ENCODE data around the gene N4BP2L2.

The N4BP2L2 gene

DNA sequence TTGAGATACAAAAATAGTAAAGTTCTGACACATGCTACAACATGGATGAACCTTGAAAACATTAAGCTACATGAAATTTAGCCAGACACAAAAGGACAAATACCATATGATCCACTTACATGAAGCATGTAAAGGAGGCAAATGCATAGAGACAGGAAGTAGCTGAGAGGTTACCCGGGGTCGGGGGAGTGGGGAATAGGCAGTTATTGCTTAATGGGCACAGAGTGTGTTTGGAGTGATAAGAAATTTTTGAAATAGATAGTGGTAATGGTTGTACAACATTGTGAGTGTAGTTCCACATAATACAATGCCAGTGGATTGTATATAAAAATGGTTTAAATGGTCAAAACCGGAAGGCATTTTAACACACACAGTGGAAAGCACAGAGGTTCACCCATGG is 115.0 kb downstream of the N4BP2L2 start:
- DNase-seq = no peak

DNA sequence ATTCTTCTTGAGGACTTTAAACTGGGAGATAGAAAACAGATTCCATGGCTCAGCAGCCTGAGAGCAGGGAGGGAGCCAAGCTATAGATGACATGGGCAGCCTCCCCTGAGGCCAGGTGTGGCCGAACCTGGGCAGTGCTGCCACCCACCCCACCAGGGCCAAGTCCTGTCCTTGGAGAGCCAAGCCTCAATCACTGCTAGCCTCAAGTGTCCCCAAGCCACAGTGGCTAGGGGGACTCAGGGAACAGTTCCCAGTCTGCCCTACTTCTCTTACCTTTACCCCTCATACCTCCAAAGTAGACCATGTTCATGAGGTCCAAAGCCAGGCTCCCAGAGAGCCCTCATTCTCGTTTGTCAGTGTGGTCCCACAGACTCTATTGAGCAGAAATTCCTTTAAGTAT is 118.7 kb downstream of the N4BP2L2 start:
- no peak for DNase-seq

DNA sequence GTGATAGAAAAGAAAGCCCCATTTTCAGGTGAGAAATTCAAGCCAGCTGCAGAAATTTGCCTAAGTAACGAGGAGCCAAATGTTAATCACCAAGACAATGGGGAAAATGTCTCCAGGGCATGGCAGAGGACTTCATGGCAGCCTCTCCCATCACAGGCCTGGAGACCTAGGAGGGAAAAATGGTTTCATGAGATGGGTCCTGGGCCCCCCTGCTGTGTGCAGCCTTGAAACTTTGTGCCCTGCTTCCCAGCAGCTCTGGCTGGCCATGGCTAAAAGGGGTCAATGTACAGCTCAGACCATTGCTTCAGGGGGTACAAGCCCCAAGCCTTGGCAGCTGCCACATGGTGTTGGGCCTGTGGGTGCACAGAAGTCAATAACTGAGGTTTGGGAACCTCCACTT is 120.6 kb downstream of the N4BP2L2 start:
- DNase-seq = no peak

- no peak for DNase-seq
Observed at GRCh38 chr13:32415019-32415418, 123.6 kb downstream of the N4BP2L2 start.

DNA sequence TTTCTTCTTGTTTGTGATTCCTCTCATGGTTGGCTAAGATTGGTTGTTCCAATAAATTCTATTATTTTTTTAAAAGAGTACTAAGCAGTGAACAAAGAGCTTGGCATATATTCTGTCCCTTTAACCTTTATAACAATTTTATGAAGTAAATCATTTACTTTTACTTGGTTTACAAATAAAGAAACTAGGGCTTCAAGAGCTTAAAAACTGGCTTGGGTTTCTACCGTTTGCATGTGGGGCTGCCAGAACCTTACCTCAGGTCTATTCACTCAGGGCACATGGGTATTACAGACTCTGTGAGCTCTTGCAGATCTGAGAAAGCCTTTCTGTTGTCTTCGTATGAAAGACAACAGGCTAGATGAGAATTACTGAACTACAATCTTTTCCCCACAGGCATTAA is 124.0 kb downstream of the N4BP2L2 start:
- DNase-seq = no peak

DNA sequence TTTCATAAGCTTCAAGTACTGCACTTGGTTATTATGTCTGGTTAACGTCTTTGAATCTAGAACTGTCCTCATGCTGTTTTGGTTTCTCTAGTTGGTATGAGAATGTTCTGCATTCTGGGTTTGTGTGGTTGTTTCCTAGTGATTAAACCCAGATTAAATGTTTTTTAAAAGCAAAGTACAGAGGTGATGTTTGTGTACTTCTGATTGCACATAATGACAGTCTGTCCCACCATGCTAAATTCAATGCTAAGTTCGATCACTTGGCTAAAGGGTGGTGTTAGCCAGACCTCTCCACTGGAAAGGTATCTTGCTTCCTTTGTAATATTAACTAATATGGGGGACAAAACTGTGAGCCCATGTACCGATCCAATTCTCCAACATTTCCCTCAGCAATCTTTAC is 125.3 kb downstream of the N4BP2L2 start:
- no peak for DNase-seq

- no peak for DNase-seq
Observed at GRCh38 chr13:32409561-32410421, 128.8 kb downstream of the N4BP2L2 start.

GRCh38 chr13:32409001-32409313 is 129.6 kb downstream of the N4BP2L2 start:
- peak; percentile 15 for DNase-seq

GRCh38 chr13:32408296-32409000 is 130.1 kb downstream of the N4BP2L2 start:
- DNase-seq = no peak

DNA sequence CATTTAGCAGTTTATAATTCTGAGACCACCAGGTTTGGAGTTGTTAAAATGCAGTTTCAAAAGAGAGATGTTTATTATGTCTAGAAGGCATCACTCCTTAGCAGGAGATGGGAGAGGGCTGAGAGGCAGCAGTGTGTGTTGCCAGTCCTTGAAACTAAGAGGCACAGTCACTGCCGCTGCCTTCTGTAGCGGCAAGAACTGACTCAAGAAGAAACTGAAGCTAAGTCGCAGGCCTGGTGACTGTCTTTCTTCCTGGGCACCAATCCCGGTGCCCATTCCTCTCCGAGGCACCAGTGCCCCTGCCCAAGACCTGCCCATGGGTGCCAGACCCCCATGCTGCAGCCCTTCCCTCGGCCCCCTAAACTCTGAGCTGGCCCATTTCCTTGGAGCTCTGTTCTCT is 130.7 kb downstream of the N4BP2L2 start:
- DNase-seq = no peak

- DNase-seq = no peak
Observed at GRCh38 chr13:32403108-32403507, 135.5 kb downstream of the N4BP2L2 start.

DNA sequence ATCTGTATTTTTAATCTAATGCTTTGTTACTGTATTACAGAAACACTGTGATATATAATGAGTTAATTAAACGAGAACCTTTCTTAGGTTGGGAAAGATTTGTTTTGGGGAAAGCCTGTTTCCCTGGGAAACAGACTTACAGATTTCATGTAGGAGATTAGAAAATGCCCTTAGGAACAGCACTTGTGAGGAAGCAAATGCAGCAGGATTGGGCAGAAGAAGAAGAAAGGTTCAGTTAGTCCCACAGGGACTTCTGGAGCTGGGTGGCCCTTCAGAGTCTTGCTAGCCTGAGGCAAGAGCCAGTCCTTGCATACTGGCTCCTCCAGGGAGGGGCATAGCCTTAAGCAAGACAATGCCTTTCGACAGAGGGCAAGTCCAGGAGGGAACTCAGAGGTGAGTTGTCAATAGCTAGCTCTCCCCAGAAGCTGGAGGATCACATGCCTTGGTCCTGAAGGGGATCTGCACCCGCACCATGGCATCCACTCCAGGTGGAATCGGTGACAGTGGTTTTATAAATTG is 147.4 kb downstream of the N4BP2L2 start:
- no peak for DNase-seq

DNA sequence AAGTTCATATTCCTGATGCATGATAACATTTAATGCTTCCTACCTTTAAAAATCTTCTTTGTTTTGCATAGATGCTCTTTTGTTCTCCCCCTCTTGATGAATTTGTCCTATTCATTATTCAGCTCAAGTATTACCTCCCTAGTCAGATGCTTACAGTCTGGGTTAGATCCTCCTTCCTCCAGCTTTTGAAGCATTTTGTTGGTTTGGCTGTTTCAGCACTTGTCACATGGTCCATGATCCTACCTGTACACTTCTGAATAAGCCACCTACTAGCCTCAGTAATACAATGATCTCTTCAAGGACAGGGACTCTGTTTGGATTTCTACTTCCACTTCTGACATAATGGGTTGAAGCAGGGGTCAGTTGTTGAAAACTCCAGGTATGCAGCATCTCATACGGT is 148.1 kb downstream of the N4BP2L2 start:
- no peak for DNase-seq

DNA sequence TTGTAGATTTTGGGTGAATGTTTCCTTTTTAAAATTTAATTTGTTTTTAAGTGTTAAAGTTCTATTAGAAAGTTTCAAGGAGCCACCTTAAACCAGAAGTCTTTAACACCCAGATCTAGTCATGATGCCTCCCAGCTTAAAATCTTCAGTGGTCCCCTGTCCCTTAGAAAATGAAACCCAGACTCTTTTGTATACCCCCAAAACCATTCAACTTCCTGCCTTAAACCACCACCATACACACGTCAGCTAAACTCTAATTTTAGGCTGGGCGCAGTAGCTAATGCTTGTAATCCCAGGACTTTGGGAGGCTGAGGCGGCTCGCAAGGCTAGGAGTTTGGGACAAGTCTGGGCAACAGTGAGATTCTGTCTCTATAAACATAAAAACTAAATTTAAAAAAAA is 148.5 kb downstream of the N4BP2L2 start:
- DNase-seq = no peak

DNA sequence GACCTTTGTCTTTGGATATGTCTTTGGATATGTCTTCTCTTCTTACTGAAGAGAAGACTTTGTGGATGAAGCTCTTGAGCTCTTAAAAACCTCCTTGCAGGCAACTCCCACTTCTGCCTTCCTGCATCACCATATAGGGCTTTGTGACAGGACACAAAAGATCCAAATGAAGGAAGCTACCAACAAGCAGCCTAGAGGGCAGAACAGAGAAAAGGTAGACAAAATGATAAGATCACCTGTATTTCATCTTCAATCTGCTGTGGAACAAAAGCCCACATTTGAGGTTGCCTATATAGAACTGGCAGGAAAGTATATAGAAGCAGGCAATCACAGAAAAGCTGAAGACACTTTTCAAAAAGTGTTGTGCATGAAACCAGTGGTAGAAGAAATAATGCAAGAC is 153.2 kb downstream of the N4BP2L2 start:
- DNase-seq = no peak

DNA sequence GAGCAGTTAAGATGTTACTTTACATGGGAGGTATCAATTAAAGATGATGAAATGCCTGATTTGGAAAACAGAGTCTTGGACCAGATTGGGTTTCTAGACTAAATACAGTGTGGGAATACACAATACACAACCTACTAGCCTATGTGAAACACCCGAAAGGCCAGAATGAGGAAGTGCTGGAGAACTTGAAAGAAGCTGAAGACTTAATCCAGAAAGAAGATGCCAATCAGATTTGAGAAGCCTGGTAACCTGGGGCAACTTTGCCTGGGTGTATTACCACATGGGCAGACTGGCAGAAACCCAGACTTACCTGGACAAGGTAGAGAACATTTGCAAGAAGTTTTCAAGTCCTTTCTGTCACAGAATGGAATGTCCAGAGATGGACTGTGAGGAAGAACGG is 153.9 kb downstream of the N4BP2L2 start:
- DNase-seq = no peak

DNA sequence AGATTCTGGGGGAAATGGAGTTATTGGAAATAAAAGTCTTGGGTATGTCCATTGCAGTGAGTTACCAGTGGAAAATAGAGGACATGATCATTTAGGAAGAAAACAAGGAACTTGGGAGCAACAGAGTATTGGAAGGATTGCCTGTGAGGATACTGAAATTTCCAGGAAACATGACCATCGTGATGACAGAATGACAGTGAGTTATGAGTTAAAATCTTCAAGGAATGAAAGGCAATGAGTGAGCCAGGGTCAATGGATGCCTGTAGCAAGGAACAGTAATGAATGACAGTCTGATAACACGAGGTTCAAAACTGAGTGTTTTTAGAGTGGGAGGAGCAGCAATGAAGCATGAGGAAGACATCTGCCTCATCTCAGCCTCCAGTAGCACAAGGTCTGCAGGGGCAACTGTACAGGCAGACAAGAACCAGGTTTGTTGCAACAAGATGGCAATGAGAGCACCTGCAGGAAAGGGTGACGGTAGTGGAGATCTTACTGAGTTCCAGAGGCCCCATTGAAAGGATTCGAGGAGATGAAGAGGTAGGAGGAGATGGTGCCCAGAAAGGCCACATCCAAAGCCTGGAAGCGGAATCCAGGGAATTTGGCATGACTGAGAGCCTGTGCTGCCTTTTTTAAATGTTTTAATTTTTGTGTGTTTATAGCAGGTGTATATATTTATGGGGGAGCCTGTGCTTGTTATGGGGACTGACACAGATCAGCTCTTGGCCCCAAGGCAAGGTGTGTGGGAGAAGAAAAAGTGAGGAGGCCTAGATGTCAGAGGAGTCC is 154.6 kb downstream of the N4BP2L2 start:
- DNase-seq = no peak
